ENCODE results near the gene FOSL1. TPM values are rescaled to one million over a fixed set of nuclear protein-coding genes. Genes with fewer than 3 reads are reported as not detected.

FOSL1 gene
- total RNA-seq, 2 experiments from 2014 or later: 23.0 to 24.7 TPM

Other genes with a start within 250 kb of the FOSL1 start
- gene RELA, start 237.5 kb downstream of the FOSL1 start, total RNA-seq: 10 to 100 TPM; 78.9 to 80.2 TPM
- 10 to 100 TPM; 64.8 to 72.7 TPM for gene KAT5, start 188.1 kb downstream of the FOSL1 start, total RNA-seq
- 100 to 1,000 TPM; 116 to 130 TPM for gene RNASEH2C, start 179.6 kb downstream of the FOSL1 start, total RNA-seq
- gene AP5B1, start 119.4 kb downstream of the FOSL1 start, total RNA-seq: 10 to 100 TPM; 19.1 to 19.7 TPM
- gene OVOL1, start 113.3 kb downstream of the FOSL1 start, total RNA-seq: not detected
- 1 to 10 TPM; 3.0 to 3.3 TPM for gene SNX32, start 66.4 kb downstream of the FOSL1 start, total RNA-seq
- gene CFL1, start 42.2 kb downstream of the FOSL1 start, total RNA-seq: 1,000 to 10,000 TPM; 1,167 to 1,207 TPM
- gene MUS81, start 40.0 kb downstream of the FOSL1 start, total RNA-seq: 10 to 100 TPM; 82.0 to 82.9 TPM
- gene EFEMP2, start 27.6 kb downstream of the FOSL1 start, total RNA-seq: 1 to 10 TPM; 3.7 to 5.7 TPM
- 10 to 100 TPM; 48.9 to 51.7 TPM for gene CTSW, start 20.6 kb downstream of the FOSL1 start, total RNA-seq
- 100 to 1,000 TPM; 119 to 132 TPM for gene FIBP, start 11.9 kb downstream of the FOSL1 start, total RNA-seq
- gene CCDC85B, start 9.7 kb downstream of the FOSL1 start, total RNA-seq: 10 to 100 TPM; 77.7 to 81.8 TPM
- gene C11orf68, start 18.7 kb upstream of the FOSL1 start, total RNA-seq: 10 to 100 TPM; 15.2 to 18.2 TPM
- 100 to 1,000 TPM in 1 of 2 experiments, 10 to 100 TPM in 1; 99.6 to 102 TPM for gene DRAP1, start 19.0 kb upstream of the FOSL1 start, total RNA-seq
- not detected for gene TSGA10IP, start 45.1 kb upstream of the FOSL1 start, total RNA-seq
- 10 to 100 TPM; 65.4 to 70.1 TPM for gene SART1, start 61.3 kb upstream of the FOSL1 start, total RNA-seq
- gene EIF1AD, start 101.8 kb upstream of the FOSL1 start, total RNA-seq: 10 to 100 TPM; 73.9 to 80.6 TPM
- 100 to 1,000 TPM; 243 to 253 TPM for gene BANF1, start 102.1 kb upstream of the FOSL1 start, total RNA-seq
- not detected for gene CST6, start 111.6 kb upstream of the FOSL1 start, total RNA-seq
- gene CATSPER1, start 126.1 kb upstream of the FOSL1 start, total RNA-seq: not detected
- under 1 TPM; 0.15 to 0.17 TPM for gene GAL3ST3, start 148.8 kb upstream of the FOSL1 start, total RNA-seq
- gene SF3B2, start 152.0 kb upstream of the FOSL1 start, total RNA-seq: 100 to 1,000 TPM; 259 to 261 TPM
- 10 to 100 TPM; 59.5 to 62.7 TPM for gene PACS1, start 169.9 kb upstream of the FOSL1 start, total RNA-seq

Data from activated CD8-positive, alpha-beta memory T cell treated with anti-CD3 and anti-CD28 coated beads for 36 hours (primary cell).